OCI-M1 (cell line): Measurements from ENCODE around the gene ZP1.

ENCODE experiments used
- DNase-seq: peaks from one replicate; lab custom pipeline; 2025; lab: John Stamatoyannopoulos, UW

Gene ZP1

DNA sequence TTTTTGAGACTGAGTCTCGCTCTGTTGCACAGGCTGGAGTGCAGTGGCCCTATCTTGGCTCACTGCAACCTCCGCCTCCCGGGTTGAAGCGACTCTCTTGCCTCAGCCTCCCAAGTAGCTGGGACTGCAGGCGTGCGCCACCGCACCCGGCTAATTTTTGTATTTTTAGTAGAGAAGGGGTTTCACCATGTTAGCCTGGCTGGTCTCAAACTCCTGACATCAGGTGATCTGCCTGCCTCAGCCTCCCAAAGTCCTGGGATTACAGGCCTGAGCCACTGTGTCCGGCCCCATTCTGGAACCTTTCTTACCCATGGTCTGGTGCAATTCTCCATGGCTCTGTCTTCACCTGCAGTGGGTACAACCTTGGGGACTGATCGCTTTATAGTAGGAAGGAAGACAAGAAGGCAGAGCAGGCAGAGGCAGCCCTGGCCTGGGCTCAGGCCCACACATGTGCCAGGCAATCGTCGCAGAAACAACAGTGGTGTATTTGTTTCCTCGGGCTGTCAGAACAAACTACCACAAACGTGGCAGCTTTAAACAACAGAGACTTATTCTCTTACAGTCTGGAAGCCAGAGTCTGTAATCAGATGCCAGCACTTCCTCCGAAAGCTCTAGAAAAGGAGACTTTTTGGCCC lies 7.6 kb upstream of the ZP1 start:
- DNase-seq, result no peak

DNA sequence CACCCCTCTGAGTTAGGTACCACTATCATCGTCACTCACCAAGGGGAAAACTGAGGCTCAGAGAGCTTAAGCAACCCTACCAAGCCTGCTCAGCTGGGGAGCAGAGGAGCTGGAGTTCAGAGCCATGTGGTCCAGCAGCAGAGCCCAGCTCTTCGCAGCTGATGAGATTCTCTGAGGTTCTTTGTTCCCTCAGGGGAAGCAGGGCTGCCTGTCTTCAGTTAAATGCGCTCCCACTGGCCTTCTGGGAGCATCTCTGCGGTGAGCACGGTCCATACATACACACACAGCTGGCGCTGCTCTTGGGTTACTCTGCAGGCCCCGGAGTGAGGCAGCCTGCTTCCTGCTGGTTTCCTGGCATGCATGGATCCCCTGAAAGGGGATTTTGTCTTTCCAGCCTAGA lies 6.4 kb upstream of the ZP1 start:
- no peak for DNase-seq

DNA sequence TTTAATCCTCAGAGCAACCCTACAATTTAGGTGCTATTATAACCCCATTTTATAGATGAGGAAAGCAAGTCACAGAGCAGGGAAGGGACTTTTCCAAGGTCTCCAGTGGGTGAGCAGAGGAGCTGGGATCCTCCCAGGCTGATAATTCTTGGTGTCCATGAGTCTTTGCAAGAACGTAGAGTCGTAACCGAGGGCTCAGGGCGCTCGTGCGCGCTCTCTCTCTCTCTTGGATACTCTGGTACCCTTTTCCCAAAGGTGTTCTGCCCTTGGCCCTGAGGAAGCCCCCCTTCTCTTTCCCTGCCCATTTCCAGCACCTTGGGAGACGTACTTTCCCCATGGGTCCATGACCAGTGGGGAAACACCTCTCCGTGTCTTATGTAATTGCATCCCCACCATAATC lies 5.2 kb upstream of the ZP1 start:
- no peak for DNase-seq

DNA sequence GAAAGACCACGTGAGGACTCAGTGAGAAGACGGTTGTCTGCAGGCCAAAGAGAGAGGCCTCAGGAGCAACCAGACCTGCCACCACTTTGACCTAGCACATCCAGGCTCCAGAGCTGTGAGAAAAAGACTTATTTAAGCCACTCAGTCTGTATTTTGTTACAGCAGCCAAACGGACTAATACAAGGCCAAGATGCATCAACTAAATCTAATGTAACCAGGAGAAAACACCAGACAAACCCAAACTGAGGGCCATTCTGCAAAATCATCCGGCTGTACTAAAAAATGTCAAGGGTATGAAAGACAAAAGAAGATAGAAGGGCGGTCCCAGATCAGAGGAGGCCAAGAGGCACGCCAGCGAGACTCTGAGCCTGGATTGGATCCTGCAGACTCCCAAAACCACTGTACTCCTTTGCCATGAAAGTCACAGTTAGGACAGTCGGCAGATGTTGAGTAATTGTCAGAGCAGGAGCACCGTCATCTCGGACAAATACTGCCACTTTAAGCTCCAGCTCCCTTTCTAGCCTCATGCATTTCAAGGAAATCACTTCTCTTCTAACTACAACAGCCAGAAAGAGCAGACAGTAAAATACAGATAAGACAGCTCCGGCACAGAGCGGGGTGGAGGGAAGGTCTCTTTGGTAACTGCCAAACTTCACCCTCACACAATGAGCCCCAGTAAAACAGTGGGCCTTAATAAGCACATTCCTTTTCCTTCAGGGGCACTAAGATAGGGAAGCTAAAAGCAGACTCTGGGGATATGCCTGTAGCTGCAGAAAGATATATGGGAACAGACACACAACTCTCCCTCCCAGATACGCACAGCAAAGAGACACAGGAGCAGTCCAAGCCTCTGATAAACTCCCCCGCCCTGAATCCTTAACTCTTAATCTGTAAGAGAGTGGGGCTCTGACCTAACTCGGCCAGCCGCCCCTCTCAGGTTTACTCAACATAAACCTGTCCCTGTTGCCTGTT lies 3.5 kb upstream of the ZP1 start:
- peak; percentile 82 for DNase-seq

- no peak for DNase-seq
Measured at GRCh38 chr11:60864856-60865513, 2.4 kb upstream of the ZP1 start.

DNA sequence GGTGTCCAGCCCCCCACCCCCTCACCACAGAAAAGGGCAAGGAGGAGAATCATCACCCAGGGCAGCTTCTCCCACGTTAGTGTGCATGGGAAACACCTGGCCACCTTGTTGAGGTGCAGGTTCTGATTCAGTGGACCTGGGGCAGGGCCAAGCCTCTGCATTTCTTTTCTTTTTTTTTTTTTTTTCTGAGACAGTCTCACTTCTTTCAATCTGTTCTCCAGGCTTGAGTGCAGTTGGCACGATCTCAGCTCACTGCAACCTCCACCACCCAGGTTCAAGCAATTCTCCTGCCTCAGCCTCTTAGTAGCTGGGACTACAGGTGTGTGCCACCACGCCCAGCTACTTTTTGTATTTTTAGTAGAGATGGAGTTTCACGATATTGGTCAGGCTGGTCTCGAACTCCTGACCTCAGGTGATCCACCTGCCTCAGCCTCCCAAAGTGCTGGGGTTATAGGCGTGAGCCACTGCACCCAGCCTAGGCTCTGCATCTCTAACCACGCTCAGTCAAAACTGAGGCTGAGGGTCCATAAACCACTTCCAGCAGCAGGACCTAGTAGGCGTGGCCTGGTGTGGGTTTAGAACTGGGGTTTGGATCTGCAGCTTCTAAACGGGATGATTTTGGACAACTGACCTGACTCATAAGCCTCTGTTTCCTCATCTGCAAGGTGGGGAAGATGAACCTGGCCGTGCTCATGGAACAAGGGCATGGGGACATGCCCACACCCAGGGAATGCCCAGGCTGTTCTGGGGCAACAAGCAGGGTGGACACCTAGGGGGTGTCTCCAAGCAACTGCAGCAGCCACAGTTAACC lies 734 bp downstream of the ZP1 start:
- DNase-seq, result no peak

DNA sequence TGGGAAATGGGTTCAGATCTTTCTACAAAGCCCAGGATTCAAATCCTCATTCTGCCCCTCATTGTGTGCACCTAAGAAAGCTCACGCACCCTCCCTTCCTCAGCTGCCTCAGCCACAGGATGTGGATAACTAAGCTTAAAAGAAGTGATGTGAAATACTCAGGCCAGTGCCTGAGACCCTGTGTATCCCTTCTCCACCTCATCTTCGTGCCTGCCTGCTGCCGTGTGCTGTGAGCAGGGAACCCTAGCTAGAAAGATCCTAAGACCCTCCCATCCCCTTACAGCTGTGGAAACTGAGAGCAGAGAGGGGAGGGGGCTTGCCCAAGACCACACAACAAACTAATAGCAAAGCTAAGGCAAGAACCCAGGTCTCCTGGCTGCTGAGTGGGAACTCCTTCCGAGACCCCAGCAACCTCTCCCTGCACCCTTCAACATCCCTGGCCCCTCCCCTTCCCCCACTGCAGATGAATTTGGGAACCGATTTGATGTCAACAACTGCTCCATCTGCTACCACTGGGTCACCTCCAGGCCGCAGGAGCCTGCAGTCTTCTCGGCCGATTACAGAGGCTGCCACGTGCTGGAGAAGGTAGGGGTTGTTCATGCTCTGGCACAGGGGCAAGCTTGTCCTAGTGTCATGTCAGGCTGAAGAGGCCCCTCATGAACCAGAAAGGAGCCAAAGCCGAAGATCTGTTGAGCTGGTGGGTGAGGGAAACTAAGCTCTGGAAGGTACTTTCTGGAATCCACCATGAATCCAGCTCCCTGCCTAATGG lies 1.5 kb downstream of the ZP1 start:
- no peak for DNase-seq

DNA sequence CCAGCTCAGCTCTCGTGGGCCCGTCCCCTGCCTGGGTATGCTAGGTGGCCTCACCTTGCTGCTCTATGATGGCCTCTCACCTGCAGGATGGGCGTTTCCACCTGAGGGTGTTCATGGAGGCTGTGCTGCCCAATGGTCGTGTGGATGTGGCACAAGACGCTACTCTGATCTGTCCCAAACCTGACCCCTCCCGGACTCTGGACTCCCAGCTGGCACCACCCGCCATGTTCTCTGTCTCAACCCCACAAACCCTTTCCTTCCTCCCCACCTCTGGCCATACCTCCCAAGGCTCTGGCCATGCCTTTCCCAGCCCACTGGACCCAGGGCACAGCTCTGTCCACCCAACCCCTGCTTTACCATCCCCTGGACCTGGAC lies 2.1 kb downstream of the ZP1 start:
- DNase-seq, result no peak

- DNase-seq, result no peak
Measured at GRCh38 chr11:60870276-60870675, 2.9 kb downstream of the ZP1 start.

DNA sequence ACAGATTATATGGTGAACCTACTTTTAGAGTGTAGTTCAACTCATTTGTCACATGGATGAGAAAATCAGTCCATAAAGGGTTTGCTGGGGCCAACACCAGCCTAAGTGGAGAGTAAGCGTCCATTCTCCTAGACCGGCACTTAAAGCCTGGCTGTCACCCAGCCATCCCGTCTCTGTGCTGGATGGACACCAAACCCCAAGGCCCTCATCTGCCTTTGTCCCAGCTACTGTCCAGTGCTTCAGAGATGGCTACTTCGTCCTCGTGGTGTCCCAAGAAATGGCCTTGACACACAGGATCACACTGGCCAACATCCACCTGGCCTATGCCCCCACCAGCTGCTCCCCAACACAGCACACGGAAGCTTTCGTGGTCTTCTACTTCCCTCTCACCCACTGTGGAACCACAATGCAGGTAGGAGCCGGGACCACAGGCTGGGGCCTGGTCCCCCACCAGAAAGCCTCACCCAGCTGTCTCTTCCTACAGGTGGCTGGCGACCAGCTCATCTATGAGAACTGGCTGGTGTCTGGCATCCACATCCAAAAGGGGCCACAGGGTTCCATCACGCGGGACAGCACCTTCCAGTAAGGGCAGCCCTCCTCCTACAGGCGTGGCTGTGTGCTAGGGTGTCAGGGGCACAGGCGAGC lies 3.5 kb downstream of the ZP1 start:
- DNase-seq, result no peak

GRCh38 chr11:60871378-60872061 lies 4.2 kb downstream of the ZP1 start:
- DNase-seq, result no peak

- DNase-seq, result peak; percentile 10
Measured at GRCh38 chr11:60872124-60872960, 5.0 kb downstream of the ZP1 start.

DNA sequence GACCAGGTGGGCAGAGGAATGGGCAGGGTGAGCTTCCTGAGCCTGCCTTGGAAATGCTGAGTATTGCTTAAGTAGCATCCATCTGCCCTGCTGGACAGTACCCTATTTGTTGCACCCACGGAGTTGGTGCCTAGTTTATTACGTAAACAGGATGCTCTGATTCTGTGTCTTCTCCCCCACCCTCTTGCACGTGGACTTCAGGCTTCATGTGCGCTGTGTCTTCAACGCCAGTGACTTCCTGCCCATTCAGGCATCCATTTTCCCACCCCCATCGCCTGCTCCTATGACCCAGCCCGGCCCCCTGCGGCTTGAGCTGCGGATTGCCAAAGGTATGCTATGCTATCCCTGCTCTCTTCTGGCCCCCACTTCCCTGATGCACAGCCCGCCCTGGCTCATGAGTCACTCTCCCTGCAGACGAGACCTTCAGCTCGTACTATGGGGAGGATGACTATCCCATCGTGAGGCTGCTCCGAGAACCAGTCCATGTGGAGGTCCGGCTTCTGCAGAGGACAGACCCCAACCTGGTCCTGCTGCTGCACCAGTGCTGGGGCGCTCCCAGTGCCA lies 5.7 kb downstream of the ZP1 start:
- no peak for DNase-seq

DNA sequence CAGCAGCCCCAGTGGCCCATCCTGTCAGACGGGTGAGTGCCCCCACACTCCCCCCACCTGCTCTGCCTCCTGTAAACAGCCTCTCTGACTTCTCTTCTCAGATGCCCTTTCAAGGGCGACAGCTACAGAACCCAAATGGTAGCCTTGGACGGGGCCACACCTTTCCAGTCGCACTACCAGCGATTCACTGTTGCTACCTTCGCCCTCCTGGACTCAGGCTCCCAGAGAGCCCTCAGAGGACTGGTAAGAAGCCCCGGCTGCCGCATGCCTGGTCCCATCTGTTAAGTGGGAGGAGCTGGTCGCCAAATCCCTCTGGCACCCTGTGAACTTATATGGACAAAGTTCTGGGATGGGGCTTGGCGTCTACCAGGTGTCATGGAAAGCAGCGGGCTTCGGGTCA lies 6.2 kb downstream of the ZP1 start:
- DNase-seq, result no peak

- no peak for DNase-seq
Measured at GRCh38 chr11:60874421-60875365, 7.4 kb downstream of the ZP1 start.

DNA sequence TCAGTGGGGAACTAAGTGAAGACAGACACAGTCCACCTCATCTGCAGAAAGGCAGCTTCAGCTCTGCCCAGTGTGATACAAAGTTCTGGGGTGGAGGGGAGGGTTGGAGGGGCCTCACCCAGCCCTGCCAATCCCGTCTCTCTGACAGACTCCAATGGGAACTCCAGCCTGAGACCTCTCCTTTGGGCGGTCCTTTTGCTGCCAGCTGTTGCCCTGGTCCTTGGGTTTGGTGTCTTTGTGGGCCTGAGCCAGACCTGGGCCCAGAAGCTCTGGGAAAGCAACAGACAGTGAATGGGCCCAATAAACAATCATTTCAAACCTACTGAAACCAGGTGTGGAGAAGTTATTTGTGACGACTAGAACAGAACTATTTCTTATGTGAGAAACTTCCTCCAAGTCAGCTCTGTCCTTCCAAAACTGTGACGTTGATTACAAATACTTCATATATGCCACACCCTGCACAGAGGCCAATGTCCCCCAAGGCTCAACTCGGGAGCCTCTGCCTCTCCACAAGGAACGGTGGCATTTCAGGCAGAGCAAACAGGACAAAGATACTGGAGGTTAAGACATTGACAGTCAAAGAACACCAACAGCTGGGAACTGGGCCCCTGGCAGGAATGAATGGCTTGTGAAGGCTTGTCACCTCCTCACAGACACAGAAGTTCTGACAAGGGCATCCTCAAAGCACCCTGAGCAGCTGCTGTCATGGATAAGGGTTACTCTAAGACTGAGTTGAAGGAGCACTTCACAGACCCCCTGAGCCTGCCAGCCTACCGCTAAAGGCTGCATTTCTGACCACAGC lies 8.2 kb downstream of the ZP1 start:
- no peak for DNase-seq

- no peak for DNase-seq
Measured at GRCh38 chr11:60876168-60876485, 8.8 kb downstream of the ZP1 start.
